Measurements from ENCODE around the gene TNPO1.
"Not testable (repeated sequence)": the region's sequence is repeated elsewhere in the genome, so short reads cannot be mapped to it uniquely, and the experiment has no call there.

Gene TNPO1

GRCh38 chr5:72816284-72817075, at the start of gene TNPO1:
TSS of gene TNPO1 (plus strand) at chr5:72816661. CDS start at chr5:72816738, 77 bp downstream.
- peak; percentile 69 for DNase-seq (ENCODE audit: low read depth)

GRCh38 chr5:72767289-72768010, 49.0 kb upstream of the TNPO1 start:
- no peak for DNase-seq (ENCODE audit: low read depth)

GRCh38 chr5:72770266-72770665, 46.2 kb upstream of the TNPO1 start:
- DNase-seq (ENCODE audit: low read depth) = no peak

GRCh38 chr5:72776684-72777083, 39.8 kb upstream of the TNPO1 start:
- DNase-seq (ENCODE audit: low read depth) = no peak

GRCh38 chr5:72779520-72779919, 36.9 kb upstream of the TNPO1 start:
- no peak for DNase-seq (ENCODE audit: low read depth)

GRCh38 chr5:72783354-72783753, 33.1 kb upstream of the TNPO1 start:
- no peak for DNase-seq (ENCODE audit: low read depth)

GRCh38 chr5:72784129-72784528, 32.3 kb upstream of the TNPO1 start:
- DNase-seq (ENCODE audit: low read depth) = no peak

- no peak for DNase-seq (ENCODE audit: low read depth)
These were observed 30.7 kb upstream of the TNPO1 start for GRCh38 chr5:72785801-72786200.

- DNase-seq (ENCODE audit: low read depth) = no peak
These were observed 29.8 kb upstream of the TNPO1 start for GRCh38 chr5:72786676-72787075.

- DNase-seq (ENCODE audit: low read depth) = no peak
These were observed 27.5 kb upstream of the TNPO1 start for GRCh38 chr5:72788866-72789505.

GRCh38 chr5:72790186-72790585, 26.3 kb upstream of the TNPO1 start:
- DNase-seq (ENCODE audit: low read depth) = no peak

GRCh38 chr5:72792662-72793061, 23.8 kb upstream of the TNPO1 start:
- not testable (repeated sequence) for DNase-seq (ENCODE audit: low read depth)

GRCh38 chr5:72796001-72796400, 20.5 kb upstream of the TNPO1 start:
- DNase-seq (ENCODE audit: low read depth) = no peak

GRCh38 chr5:72799721-72800120, 16.7 kb upstream of the TNPO1 start:
- DNase-seq (ENCODE audit: low read depth) = no peak

- DNase-seq (ENCODE audit: low read depth) = not testable (repeated sequence)
These were observed 7.8 kb upstream of the TNPO1 start for GRCh38 chr5:72808637-72809036.

- no peak for DNase-seq (ENCODE audit: low read depth)
These were observed 4.6 kb upstream of the TNPO1 start for GRCh38 chr5:72811849-72812248.

GRCh38 chr5:72812488-72812887, 4.0 kb upstream of the TNPO1 start:
- no peak for DNase-seq (ENCODE audit: low read depth)

- no peak for DNase-seq (ENCODE audit: low read depth)
These were observed 2.4 kb upstream of the TNPO1 start for GRCh38 chr5:72814104-72814503.

GRCh38 chr5:72814864-72815263, 1.6 kb upstream of the TNPO1 start:
- no peak for DNase-seq (ENCODE audit: low read depth)

- no peak for DNase-seq (ENCODE audit: low read depth)
These were observed 729 bp upstream of the TNPO1 start for GRCh38 chr5:72815580-72816283.

- DNase-seq (ENCODE audit: low read depth) = peak; percentile 2
These were observed 618 bp downstream of the TNPO1 start for GRCh38 chr5:72817076-72817481.

- no peak for DNase-seq (ENCODE audit: low read depth)
These were observed 1.3 kb downstream of the TNPO1 start for GRCh38 chr5:72817671-72818266.
